Gastroesophageal sphincter (tissue), 3 donors: ENCODE measurements around the gene C4orf17.

Source experiments
- CTCF ChIP-seq, 4 experiments: fragments of 200-600 bp in 2 of 4; fragments of 450-650 bp in 2 of 4; sonication (generic) in 1 of 4; IDR thresholded peaks; one replicate each; pipeline ENCODE4 v1.5.1; 2017 to 2019; ENCODE audit warnings: antibody characterized with exemption in 4 of 4, mild to moderate bottlenecking in 2 of 4, moderate library complexity in 2 of 4
- EP300 ChIP-seq: sonication (generic); formaldehyde crosslinking; IDR thresholded peaks from one replicate; pipeline ENCODE4 v1.6.1; 2017; ENCODE audit warnings: antibody characterized with exemption, mild to moderate bottlenecking
- POLR2A ChIP-seq, 2 donors: fragments of 450-650 bp; IDR thresholded peaks; one replicate each; pipeline ENCODE4 v1.6.1; 2017; ENCODE audit warnings: antibody characterized with exemption in 2 of 2, mild to moderate bottlenecking in 2 of 2, moderate library complexity in 1 of 2
- POLR2AphosphoS5 ChIP-seq: sonication (generic); formaldehyde crosslinking; IDR thresholded peaks from one replicate; pipeline ENCODE4 v1.6.1; 2017; ENCODE audit warnings: antibody characterized with exemption

DNA sequence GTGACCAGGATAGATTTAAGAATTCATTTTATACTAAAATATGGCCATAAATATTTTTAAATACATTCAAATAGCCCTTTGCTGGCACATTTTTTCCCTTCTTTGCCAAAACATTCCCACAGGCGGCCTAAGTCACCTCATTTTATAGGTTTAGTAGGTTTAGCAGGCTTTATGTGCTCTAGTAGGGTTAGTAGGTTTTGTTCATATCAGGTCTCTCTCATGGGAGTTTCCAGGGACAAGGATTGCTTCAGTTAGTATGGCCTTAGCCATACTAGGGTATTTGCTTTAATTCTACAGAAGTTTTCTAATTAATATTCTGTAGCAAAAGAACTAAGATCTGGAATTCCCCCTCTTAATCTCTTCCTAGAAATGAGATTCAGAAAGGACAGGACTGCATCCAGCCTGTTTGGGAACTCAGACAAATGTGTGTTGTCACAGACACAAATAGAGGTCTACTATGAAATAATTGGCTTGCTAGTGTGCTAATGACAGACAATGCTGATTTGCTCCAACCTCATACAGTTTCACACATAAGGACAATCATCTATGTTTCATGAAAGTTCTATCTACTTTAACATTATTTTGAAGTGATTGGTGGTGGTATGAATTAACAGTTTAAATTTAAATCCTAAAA lies 63.0 kb downstream of the C4orf17 start:
- no peak for TF ChIP-seq POLR2AphosphoS5
- TF ChIP-seq CTCF (IDR thresholded peaks at IDR 0.05), result no peak
- TF ChIP-seq POLR2A (IDR thresholded peaks at IDR 0.05), result no peak
- TF ChIP-seq EP300, result no peak
